HG03469 (cell line): ENCODE data around the gene MYH6.
"Not testable (repeated sequence)": the region's sequence is repeated elsewhere in the genome, so short reads cannot be mapped to it uniquely, and the experiment has no call there.

ENCODE experiments used
- ATAC-seq: cut with Tn5 transposase; IDR thresholded peaks from one replicate; pipeline ENCODE4 v1.9.1; 2021; ENCODE audit warnings: mild to moderate bottlenecking, moderate library complexity, moderate number of reproducible peaks; ENCODE audit not compliant: unreplicated experiment

The MYH6 gene

DNA sequence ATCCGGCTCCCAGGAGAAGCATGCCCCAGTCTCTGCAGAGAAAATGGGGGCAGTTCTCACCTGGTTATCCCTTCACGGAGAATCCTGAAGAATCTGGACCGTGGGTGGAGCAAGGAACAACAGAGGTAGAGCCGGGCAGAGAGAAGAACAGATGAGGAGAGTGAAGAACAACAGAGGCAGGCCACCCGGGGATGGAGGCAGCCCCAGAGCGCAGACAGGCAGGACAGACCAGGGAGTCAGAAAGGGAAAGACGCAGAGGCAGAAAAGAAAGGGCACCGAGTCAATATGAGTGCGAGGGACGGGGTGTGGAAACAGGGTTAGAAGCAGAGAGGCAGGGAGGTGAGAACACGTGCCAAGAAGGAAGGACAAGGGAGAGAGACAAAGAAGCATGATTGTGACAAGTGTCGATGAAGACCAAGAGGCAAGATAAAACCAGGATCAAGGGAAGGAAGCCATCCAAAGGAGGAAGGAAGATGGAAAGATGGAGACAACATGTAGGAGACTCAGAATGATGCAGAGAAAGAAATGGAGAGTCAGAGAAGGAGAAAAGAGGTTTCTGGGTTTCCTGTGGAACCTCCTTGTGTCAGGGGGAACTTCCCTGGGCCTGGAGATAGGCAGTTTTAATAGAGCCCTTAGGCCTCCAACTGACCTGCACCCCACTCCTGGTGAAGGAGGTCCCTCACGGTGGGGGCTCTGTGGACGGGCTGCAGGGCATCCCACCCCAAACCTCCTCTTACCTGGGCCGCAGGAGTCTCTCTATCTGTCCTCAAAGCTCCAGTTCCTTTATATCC lies at the start of gene MYH6:
Gene MYH6 (minus strand): TSS at position 758 of the 791 bp plus-strand sequence. CDS start 1,050 bp downstream, outside the sequence.
- ATAC-seq = no peak

DNA sequence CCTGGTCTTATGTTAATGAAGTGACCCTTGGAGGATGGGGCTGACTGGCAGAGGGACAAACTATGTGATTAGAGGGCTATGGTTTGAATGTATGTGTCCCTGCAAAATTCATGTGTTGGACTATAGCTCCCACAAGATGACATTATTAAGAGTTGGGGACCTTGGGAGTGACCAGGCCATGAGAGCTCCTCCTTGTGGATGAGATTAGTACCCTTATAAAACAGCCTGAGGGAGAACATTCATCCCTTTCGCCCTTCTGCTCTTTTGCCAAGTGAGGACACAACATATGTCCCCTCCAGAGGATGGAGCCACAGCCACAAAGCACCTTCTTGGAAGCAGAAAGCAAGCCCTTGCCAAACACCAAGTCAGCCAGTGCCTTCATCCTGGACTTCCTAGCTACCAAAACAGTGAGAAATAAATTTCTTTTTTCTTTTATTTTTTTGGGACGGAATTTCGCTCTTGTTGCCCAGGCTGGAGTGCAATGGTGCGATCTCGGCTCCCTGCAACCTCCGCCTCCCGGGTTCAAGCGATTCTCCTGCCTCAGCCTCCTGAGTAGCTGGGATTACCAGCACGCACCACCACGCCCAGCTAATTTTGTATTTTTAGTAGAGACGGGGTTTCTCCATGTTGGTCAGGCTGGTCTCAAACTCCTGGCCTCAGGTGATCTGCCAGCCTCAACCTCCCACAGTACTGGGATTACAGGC lies 49.0 kb upstream of the MYH6 start:
- ATAC-seq = not testable (repeated sequence)

DNA sequence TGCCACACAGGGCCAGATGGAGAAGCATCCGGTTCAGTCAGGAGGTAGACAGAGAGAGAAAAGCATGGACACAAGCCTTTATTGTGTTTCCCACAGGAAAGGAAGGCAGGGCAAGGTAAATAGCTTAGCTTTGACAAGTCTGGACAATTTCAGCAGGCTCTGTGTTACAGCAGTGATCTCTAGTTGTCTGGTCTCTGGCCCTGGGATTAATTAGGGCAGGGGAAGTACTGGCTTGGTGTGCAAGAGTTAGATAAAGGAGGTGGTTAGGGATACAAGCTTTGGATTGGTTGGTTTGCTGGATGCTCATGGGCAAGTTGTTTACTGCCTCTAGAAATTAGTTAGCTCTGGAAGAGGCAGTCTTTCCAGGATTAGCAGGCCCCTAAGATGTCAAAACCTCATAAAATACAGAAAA lies 46.4 kb upstream of the MYH6 start:
- ATAC-seq = no peak

DNA sequence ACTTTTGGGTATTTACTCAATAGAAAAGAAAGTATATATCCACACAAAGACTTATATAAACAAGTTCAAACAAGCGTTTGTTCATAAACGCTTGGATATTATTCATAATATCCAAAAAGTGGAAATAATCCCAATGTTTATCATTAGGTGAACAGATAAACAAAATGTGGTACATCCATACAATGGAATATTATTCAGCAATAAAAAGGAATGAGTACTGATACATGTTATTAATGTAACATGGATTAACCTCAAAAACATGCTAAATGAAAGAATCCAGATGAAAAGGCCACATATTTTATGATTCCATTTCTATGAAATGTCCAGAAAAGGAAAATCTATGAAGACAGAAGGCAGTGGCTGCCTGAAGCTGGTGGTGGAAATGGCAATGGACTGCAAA lies 44.2 kb upstream of the MYH6 start:
- no peak for ATAC-seq

DNA sequence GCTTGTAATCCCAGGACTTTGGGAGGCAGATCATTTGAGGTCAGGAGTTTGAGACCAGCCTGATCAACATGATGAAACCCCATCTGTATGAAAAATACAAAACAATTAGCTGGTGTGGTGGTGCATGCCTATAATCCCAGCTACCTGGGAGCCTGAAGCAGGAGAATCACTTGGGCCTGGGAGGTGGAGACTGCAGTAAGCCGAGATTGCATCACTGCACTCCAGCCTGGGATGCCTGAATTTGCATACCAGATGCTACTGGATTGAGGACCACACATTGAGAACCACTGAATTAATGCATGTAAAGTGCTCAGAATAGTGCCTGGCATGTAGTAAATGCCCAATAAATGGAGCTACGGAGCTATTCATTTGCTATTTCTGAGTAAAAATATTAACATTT lies 42.3 kb upstream of the MYH6 start:
- no peak for ATAC-seq

DNA sequence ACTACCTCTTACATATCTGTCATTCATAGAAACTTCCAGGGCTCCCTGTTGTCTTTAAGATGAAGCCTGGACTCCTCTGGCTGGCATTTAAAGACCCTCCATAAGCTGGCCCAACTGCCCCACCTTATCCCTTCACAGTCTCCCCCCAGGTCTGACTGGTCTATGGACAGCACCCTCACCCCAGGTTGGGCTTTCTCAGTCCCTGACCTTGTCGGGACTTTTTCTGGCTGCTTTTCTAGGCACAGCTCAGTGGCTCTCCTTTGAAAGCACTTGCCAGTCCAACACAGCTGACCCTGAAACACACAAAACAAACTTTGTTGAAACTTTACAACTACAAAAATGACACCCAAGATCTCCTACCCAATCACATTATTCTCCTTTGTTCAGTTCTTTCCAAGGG lies 41.2 kb upstream of the MYH6 start:
- no peak for ATAC-seq

DNA sequence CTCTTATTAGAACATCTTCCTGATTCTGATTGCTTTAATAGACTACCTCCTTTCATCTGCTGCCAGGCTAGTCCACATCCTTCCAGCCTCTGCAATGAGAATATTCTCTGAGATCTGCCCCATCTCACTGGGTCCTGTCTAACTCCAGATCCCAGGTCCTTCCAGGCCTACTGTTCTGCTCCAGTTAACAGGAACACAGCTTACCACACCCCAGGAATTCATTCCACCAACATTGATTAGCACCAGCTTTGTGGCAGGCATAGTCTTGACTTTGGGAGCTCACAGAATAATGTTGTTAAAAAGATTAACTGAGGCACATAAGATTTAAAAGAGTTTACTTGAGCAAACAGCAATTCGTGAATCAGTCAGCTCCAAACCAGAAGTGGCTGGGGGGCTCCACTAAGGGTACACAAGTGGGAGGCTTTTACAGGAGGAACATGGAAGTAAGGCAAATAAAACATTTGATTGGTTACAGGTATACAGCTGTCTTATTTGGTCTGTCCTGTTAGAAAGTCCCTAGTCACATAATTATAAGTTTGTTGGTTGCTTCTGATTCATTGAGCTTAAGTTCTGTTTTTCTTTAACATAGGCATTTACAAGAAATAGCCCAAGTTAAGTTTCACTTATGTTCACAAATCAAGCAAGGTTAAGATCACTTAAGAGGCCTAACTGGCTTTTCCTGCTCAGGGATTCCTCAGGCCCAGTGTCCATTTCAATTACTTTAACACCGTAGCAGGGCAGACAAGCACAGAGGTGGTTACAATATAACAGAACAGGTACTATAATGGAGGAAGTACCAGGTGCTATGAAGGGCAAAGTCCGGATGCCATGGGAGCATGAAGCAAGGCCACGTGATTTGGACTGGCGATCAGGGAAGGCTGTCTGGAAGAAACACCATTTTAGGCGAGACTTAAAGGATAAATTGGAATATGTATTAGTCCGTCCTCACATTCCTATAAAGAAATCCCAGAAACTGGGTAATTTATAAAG lies 39.6 kb upstream of the MYH6 start:
- no peak for ATAC-seq

DNA sequence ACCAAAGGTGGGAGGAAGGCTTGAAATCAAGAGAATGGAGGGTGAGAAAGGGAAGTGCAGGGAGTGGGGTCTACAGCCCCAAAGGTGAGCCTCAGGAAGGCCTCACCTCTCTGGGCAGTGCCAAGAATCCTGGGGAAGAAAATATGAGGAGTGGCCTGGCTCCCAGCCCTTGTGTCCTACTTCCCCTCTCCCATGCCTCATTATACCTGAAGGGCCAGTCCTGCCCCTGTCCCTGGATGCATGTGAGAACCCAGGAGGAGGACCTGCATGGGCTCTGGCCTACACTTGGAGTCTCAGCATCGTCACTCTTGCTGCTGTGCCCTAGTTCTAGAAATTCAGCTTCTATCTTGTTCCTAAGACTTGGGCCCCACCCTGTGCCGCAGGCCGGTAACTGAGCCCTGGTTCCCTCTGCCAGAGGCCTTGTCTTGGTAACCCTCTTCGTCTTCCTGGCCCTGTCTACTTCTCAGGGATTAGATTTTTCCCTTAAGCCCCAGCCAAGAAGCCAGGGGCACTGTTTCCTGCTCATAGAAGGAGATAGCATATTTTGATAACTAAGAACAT lies 38.3 kb upstream of the MYH6 start:
- no peak for ATAC-seq

DNA sequence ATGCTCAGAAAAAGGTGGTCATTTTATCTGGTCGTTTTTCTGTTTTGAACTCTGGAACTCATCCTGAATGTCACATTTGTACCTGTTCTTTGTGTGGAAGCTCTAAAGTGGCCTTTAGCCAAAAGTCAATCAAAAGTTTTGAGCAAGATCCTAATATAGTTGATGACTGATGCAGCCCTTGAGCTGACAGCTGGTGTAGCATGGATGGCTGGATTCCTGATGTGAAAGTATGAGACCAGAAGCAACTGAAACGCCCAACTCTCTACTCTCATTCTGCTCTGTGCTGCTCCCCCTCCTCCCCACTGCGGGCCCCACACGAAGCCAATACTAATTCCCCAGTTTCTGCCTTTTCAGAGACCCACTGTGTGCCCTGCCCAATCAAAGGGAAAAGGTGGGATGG lies 37.7 kb upstream of the MYH6 start:
- ATAC-seq = no peak

DNA sequence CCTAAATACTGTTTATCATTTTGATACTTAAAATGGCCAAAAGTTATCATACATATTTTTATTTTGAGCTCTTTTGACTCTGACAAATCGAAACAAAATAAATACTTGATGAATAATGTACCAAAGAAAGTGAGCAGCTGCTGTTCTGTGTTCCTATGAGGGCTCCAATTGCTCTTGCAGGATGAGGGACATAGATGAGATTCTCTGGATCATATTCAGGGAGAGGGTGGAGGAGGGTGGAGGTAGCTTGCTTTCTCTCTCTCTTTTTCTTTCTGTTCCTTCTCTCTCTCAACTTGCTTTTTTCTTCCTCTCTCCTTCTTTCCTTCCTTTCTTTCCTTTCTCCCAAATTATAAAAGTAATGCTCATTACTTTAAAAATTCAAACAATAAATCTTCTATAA lies 36.2 kb upstream of the MYH6 start:
- no peak for ATAC-seq

DNA sequence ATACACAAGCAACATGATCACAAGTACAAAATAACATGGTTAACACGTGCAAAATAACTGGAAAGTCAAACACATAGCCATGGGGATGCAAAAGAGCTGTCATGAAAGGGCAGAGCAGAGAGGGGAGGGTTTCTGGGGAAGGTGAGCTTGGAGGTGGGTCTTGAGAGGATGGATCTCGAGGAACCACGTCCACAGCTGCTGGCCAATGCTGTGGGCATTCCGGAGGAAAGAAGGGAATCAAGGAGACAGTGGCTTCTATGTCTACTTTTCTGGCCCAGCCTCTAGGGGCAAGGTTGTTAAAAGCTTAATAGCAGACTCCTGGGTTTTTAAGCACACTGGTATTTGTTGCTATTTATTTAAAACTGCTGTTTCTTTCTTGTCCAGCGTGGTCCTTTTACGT lies 35.8 kb upstream of the MYH6 start:
- no peak for ATAC-seq

DNA sequence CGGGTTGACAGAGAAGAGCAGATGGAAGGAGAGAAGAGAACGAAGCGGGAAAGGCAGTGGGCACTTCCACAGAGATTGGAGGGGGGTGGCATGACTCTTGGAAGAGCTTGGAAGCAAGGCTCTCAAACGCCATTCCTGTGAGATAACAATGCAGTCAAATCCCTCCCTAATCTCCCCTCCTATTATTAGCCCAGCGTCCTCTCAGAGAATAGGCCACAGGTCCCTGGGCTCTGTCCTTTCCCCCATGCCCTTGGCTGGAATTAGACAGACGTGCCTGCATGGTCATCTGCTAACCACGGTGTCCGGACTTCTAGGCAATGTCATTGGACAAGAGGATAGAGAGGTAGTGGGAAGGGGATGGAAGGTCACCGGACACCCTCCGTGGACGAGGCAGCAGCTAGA lies 35.3 kb upstream of the MYH6 start:
- no peak for ATAC-seq

DNA sequence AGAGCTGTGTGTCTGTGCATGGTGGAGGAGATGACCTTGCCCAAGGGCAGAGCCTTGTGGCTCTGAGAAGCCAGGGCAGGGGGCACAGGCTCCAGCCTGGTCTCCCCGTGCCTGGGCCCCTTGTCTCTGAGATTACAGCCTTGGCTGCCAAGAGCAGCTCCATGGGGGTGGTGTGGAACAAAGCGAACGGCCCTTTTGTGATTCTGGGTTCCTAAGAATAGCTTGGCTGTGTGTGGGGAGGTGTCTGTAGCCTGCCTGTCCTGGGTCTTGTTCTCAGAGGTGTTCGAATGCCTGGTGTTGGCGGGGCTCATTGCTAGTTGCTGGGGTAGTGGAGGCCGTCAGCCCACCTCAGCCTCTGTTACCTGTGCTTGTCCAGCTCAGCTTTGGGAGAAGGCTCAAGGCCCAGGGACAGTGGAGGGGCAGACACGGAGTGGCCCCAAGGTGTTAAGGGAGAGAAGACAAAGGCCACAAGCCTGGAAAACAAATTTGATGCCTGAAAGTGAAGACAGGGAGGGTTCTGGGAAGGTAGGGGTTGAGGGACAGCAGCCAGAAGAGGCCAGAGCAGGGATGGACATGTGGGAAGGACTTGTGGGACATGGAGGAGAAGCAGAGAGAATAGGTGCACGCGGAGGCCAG lies 34.8 kb upstream of the MYH6 start:
- ATAC-seq = no peak

DNA sequence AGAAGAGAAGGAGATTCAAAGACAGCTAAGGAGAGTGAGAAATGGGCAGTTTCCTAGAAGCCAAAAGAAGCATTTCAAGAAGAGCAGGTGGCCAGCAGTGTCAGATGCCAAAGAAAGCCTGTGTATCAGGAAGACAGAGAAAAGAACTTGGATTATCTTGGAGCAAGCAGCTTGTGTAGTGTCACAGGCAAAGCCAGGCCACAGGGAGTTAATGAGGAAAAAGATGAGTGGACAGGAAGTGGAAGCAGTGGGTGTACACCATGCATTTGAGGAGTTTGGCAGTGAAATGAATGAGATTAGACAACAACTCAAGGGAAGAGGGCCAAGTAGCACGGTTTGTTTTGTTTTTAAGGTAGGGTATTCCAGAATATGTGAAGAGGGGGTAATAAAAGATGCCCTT lies 33.0 kb upstream of the MYH6 start:
- ATAC-seq = no peak

DNA sequence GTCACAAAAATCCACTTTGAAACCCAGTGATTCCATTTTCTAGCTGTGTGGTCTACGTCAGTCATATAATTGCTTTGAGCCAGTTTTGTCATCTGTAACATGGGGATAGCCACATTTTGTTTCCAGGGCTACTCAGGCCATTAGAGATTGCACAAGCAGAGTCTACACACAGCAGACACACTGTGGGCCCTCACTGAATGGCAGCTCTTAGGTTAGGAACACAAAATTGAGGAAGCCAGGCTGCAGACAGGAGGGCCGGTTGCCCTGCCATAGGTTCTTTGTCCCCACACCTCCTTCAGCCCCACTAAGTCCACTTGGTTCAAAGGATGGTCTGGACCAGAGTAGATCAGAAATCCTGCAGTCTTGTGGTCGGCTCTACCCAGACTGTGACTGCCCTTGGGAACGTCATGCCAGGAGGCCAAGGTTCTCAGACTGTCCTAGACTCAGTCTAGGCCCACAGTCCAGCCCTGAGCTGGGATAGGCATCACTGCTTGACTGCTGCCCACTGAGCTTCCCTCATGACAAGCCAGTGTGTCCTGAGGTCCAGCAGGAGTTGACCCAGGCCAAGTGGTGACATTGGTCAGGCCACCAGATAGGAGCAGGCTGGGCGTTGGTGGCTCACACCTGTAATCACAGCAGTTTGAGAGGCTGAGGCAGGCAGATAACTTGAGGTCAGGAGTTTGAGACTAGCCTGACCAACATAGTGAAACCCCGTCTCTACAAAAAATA lies 31.2 kb upstream of the MYH6 start:
- no peak for ATAC-seq

DNA sequence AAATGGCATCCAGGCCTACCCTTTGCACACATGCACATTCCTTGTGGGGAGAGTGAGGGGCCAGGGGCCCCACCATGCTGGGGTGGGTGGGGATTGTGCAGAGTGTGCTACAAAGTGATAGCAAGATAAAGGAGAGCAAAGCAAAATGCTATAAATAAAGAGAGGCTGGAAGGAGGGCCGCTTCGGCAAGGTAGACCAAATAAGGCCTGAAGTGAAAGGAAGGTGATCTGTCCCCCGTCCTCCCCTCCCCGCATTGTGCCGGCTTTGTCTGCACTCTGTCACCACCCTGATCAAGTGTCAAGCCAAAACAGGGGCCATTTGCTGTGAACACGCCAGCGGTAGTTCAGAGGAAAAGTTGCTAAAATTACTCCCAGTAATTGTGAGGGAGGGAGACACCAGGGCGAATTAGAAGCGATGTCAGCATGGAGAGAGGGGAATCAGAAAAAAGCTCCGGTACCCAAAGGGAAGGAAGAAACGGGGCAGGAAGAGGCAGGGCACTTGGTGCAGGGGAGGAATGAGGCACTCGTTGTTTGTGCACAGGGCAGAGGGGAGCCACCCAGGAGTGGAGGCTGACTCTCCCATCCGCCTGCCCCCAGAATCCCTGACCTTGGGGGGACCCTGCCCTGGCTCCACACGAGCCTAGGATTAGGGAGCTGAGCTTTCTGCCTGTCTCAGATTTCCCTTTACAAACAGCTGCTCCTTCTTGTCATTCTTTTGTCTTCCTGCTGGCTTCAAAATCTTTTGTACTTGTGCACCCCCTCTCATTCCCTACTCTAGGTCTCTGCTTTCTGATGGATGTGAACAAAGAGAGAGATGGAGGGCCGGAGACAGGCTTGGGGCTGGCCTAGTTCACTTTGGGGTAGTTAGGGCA lies 30.3 kb upstream of the MYH6 start:
- ATAC-seq = no peak

DNA sequence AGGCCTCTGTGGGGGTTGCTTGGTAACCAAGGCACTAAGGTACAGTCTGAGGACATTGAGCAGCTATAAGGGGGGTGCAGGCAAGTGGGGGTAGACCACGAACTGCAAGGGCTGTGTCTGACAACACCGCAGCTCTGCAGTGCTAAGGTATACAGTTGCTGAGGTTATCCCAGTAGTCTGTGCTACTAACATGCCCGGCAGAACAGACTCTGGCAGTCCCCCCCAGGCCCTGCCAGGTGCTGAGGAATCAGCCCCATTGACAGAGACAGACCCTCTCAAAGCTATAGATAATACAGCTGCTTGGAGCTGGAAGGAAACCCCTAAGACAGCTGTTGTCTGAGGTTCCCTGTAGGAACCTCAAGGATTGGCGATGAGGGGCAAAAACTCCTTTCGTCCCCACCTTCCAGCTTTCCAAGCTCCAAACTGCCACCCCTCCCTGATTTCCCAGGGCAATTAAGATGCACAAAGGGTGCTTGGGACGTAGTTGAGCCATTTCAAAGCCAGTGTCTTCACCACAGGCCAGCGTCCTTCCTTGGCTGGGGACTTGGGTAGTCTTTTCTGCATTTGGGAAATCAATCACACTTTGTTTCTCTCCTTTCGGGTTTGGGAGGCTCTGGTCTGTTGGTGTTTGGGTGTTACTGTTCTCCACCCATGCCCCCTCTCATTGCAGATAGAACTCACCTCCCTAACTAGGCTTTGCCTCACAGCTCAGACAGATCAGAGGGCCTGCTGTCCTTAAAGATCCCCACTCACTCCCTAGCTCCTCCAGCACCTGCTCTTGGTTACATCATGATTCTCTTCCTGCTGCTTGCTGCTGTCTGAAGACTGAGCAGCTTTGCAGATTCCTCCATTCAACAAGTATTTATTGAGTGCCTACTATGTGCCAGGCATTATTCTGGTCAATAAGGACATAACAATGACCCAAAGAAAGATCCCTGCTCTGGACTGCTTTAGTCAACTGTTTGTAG lies 29.3 kb upstream of the MYH6 start:
- ATAC-seq = no peak
